BLaER1 treated with 17β-estradiol and CSF1 and Interleukin-3, amounts not matched to agents 10 nM and 100 nM (cell line): Measurements from ENCODE around the gene FAHD2A.
"Not testable (repeated sequence)": the region's sequence is repeated elsewhere in the genome, so short reads cannot be mapped to it uniquely, and the experiment has no call there.

Experiments used
- H3K27ac ChIP-seq, 11 experiments: shearing (Covaris generic); formaldehyde crosslinking; 2 replicates each; pipeline ENCODE4 v1.8.1; 2022
- H3K27me3 ChIP-seq, 11 experiments: shearing (Covaris generic); formaldehyde crosslinking; 2 replicates each; pipeline ENCODE4 v1.8.1; 2022
- H3K36me3 ChIP-seq, 11 experiments: shearing (Covaris generic); formaldehyde crosslinking; 2 replicates each; pipeline ENCODE4 v1.8.1; 2022
- H3K4me1 ChIP-seq, 10 experiments: shearing (Covaris generic); formaldehyde crosslinking; 2 replicates each; pipeline ENCODE4 v1.8.1; 2022
- H3K4me2 ChIP-seq, 11 experiments: shearing (Covaris generic); formaldehyde crosslinking; 2 replicates each; pipeline ENCODE4 v1.8.1; 2022
- H3K4me3 ChIP-seq, 10 experiments: shearing (Covaris generic); formaldehyde crosslinking; 2 replicates each; pipeline ENCODE4 v1.8.1; 2022
- H3K9ac ChIP-seq, 11 experiments: shearing (Covaris generic); formaldehyde crosslinking; 2 replicates each; pipeline ENCODE4 v1.8.1; 2022
- H3K9me3 ChIP-seq, 11 experiments: shearing (Covaris generic); formaldehyde crosslinking; replicated peaks in 1 of 11; 2 replicates each; pipeline ENCODE4 v1.8.1; 2022
- H4K20me1 ChIP-seq, 11 experiments: shearing (Covaris generic); formaldehyde crosslinking; 2 replicates each; pipeline ENCODE4 v1.8.1; 2022
- Cebpa-rat ChIP-seq, 11 experiments: shearing (Covaris generic); IDR thresholded peaks; 2 replicates each; pipeline ENCODE4 v1.8.1; 2022

Gene FAHD2A

DNA sequence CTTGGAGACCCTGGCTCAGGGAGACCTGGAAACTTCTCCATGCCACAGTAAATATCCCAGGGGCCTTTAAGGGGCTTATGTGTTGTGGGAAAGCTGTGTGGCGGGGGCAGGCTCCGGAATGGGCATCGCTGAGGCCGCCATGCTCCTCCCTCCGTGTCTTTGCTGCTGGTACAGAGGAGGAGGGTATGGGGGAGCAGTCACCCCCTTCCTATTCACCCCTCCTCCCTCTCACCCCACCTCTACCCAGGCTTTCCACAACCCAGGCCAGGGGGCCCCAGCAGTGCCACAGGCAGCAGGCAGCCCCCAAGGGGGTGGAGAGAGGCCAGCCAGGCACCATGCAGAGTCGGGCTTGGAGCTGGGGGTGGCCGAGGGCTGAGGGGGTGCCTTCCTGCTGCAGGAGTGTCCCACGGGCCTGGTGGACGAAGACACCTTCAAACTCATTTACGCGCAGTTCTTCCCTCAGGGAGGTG is 28.0 kb upstream of the FAHD2A start:
- Histone ChIP-seq H3K4me3 (no peak overlapping the region), H3K4me1 (peaks cover 0 to 19% (median 13%) of the 10 kb centered on the region in 10 experiments; a peak in 11 of 20 replicates), H4K20me1 (no peaks in the 10 kb centered on the region; a peak in 1 of 22 replicates), H3K9me3 (peaks cover 0 to 5% (median 0%) of the 10 kb centered on the region in 11 experiments; a peak in 3 of 22 replicates), H3K27me3 (no peaks in the 10 kb centered on the region), H3K9ac (no peak overlapping the region), H3K27ac (no peak overlapping the region), H3K36me3 (no peaks in the 10 kb centered on the region), H3K4me2 (peak overlapping the region in 4 of 11 experiments; percentile 24 to 30 (median 30); a peak in 4 of 22 replicates)
- TF ChIP-seq Cebpa-rat (IDR thresholded peaks at IDR 0.05): no peak

GRCh38 chr2:95374921-95375471 is 27.5 kb upstream of the FAHD2A start:
- no peaks in the 10 kb centered on the region; a peak in 1 of 22 replicates for H4K20me1 ChIP-seq

GRCh38 chr2:95375532-95376150 is 26.9 kb upstream of the FAHD2A start:
- no peaks in the 10 kb centered on the region; a peak in 1 of 22 replicates for H4K20me1 ChIP-seq
- H3K27ac ChIP-seq: no peak overlapping the region
- no peaks in the 10 kb centered on the region for H3K27me3 ChIP-seq
- TF ChIP-seq Cebpa-rat (IDR thresholded peaks at IDR 0.05): no peak
- peaks cover 0 to 24% (median 16%) of the 10 kb centered on the region in 10 experiments; a peak in 11 of 20 replicates for H3K4me1 ChIP-seq
- H3K4me2 ChIP-seq: peak overlapping the region in 1 of 11 experiments; percentile 30; a peak in 1 of 22 replicates
- no peaks in the 10 kb centered on the region for H3K36me3 ChIP-seq
- H3K9me3 ChIP-seq: no peaks in the 10 kb centered on the region
- H3K4me3 ChIP-seq: no peak overlapping the region
- H3K9ac ChIP-seq: no peak overlapping the region

More at GRCh38 chr2:95374921-95375471, 27.5 kb upstream of the FAHD2A start:
- peaks cover 0 to 5% (median 0%) of the 10 kb centered on the region in 11 experiments; a peak in 3 of 22 replicates for H3K9me3 ChIP-seq
- H3K27me3 ChIP-seq: no peaks in the 10 kb centered on the region
- no peak for TF ChIP-seq Cebpa-rat (IDR thresholded peaks at IDR 0.05)
- peak overlapping the region in 5 of 11 experiments; percentile 23 to 30 (median 30); a peak in 5 of 22 replicates for H3K4me2 ChIP-seq
- H3K4me1 ChIP-seq: peaks cover 0 to 24% (median 16%) of the 10 kb centered on the region in 10 experiments; a peak in 11 of 20 replicates
- H3K9ac ChIP-seq: no peak overlapping the region
- H3K36me3 ChIP-seq: no peaks in the 10 kb centered on the region
- no peak overlapping the region for H3K4me3 ChIP-seq
- no peak overlapping the region for H3K27ac ChIP-seq

DNA sequence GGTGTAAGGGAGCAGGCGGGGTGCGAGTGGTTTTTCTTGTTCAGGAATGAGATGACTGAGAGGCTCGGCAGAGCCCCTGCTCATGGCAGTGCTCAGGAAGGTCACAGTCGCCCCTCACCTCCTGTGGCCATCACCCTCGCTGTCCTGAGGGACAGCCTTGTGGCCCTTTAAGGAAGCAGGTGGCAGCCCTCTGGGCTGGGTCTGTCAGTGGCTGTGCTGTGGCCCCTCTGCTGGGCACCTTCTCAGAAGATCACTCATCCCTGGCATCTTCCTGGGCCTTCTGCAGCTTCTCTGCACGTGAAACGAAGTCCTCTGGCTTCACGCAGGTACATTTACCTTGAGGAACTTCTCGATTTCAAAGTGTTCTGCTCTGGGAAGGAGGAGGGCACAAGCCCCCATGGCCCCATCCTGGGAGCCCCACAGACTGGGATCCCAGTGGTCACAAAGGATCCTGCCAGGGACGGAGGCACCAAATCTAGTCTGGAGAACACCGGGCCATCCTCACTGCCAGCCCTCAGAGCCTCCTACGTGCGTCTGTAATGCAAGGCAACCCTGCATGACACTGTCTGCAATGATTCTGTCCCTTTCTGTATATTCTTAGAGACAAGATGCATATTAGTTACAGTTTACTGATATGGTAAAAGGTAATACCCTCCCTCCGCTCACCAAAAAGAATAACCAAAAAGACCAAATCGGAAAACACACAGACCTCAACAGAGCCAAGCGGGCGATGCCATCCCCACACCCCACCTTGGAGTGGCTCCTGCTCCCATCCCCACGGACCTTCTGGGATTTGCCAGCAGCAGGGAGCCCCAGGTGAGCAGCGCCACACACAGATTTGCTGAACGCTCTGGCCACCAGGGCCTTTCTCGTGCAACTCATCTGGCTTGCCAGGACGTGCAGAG is 25.9 kb upstream of the FAHD2A start:
- Histone ChIP-seq H3K36me3 (no peaks in the 10 kb centered on the region), H3K4me1 (peaks cover 0 to 28% (median 20%) of the 10 kb centered on the region in 10 experiments; a peak in 13 of 20 replicates), H3K27ac (no peak overlapping the region), H3K4me3 (no peak overlapping the region), H3K9me3 (no peaks in the 10 kb centered on the region), H3K9ac (no peak overlapping the region), H3K27me3 (no peaks in the 10 kb centered on the region), H4K20me1 (no peaks in the 10 kb centered on the region; a peak in 1 of 22 replicates), H3K4me2 (no peak overlapping the region)
- TF ChIP-seq Cebpa-rat (IDR thresholded peaks at IDR 0.05): no peak

GRCh38 chr2:95377216-95378123 is 25.0 kb upstream of the FAHD2A start:
- Histone ChIP-seq H3K9ac (no peak overlapping the region), H3K27ac (no peak overlapping the region), H3K36me3 (no peaks in the 10 kb centered on the region), H4K20me1 (no peaks in the 10 kb centered on the region; a peak in 1 of 22 replicates), H3K9me3 (no peaks in the 10 kb centered on the region), H3K4me1 (peaks cover 0 to 31% (median 22%) of the 10 kb centered on the region in 10 experiments; a peak in 13 of 20 replicates), H3K4me2 (no peak overlapping the region), H3K27me3 (no peaks in the 10 kb centered on the region), H3K4me3 (no peak overlapping the region)
- no peak for TF ChIP-seq Cebpa-rat (IDR thresholded peaks at IDR 0.05)

- not testable (repeated sequence) for H3K27me3 ChIP-seq
Measured at GRCh38 chr2:95378281-95378680, 24.2 kb upstream of the FAHD2A start.

DNA sequence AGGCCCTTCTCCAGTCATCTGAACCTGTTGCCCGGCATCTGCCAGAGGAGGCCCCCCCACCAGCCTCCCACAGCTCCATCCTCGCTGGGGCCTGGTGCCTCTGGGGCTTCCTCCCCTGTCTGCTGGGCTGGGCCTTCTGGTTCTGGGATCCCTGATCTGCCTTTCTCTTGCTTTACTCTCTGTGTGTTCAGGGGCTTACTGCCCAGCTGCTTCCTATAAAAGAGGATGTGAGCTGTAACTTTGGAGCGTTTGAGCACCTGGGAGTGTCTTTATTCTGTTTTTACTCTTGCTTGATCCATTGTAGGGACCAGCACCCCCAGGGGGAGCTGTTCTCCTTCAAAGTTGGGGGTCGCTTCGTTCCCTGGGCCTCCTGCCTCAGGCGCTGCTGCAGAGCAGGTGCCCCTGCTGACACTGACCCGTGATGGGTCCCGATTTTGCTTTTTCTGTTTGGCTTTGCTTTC is 23.1 kb upstream of the FAHD2A start:
- Histone ChIP-seq H3K4me1 (peaks cover 0 to 31% (median 21%) of the 10 kb centered on the region in 10 experiments; a peak in 13 of 20 replicates), H4K20me1 (no peaks in the 10 kb centered on the region; a peak in 1 of 22 replicates), H3K36me3 (no peaks in the 10 kb centered on the region), H3K9me3 (no peaks in the 10 kb centered on the region), H3K27me3 (no peaks in the 10 kb centered on the region), H3K4me2 (peak overlapping the region in 6 of 11 experiments; percentile 1 to 42 (median 32); a peak in 5 of 22 replicates), H3K27ac (no peak overlapping the region), H3K9ac (peak overlapping the region in 2 of 11 experiments; percentile 31 to 36; a peak in 1 of 22 replicates), H3K4me3 (no peak overlapping the region)
- TF ChIP-seq Cebpa-rat (IDR thresholded peaks at IDR 0.05): no peak

More at GRCh38 chr2:95378281-95378680, 24.2 kb upstream of the FAHD2A start:
- not testable (repeated sequence) for H3K9me3 ChIP-seq, H3K4me3 ChIP-seq, H3K27ac ChIP-seq, H3K4me2 ChIP-seq, H3K9ac ChIP-seq, H4K20me1 ChIP-seq, H3K36me3 ChIP-seq
- H3K4me1 ChIP-seq: peaks cover 0 to 31% (median 22%) of the 10 kb centered on the region in 10 experiments; a peak in 13 of 20 replicates

GRCh38 chr2:95380280-95380679 is 22.2 kb upstream of the FAHD2A start:
- Histone ChIP-seq H3K4me3 (no peak overlapping the region), H3K9me3 (no peaks in the 10 kb centered on the region), H3K36me3 (no peaks in the 10 kb centered on the region), H3K4me1 (peaks cover 0 to 26% (median 14%) of the 10 kb centered on the region in 10 experiments; a peak in 12 of 20 replicates), H3K27ac (no peak overlapping the region), H3K9ac (no peak overlapping the region), H3K27me3 (no peaks in the 10 kb centered on the region), H3K4me2 (no peak overlapping the region), H4K20me1 (no peaks in the 10 kb centered on the region; a peak in 1 of 22 replicates)
- TF ChIP-seq Cebpa-rat (IDR thresholded peaks at IDR 0.05): no peak
